SW 1271 (cell line): ENCODE data around the gene HERC3.

Source experiments
- DNase-seq, 2 experiments: peaks; one replicate each; lab custom pipeline; 2025; lab: John Stamatoyannopoulos, UW

HERC3 gene

GRCh38 chr4:88591787-88592599, at the start of gene HERC3:
Gene HERC3, plus strand, starts transcription at chr4:88592480. Its CDS starts 13,344 bp downstream, at chr4:88605824.
- peak; percentile 31 to 64 for DNase-seq

GRCh38 chr4:88549815-88550214, 42.5 kb upstream of the HERC3 start:
- DNase-seq, result no peak

- no peak for DNase-seq
Observed at GRCh38 chr4:88567591-88567990, 24.7 kb upstream of the HERC3 start.

GRCh38 chr4:88570001-88570400, 22.3 kb upstream of the HERC3 start:
- DNase-seq, result no peak

- DNase-seq, result no peak
Observed at GRCh38 chr4:88573276-88573980, 18.9 kb upstream of the HERC3 start.

- peak; percentile 11 to 35 for DNase-seq
Observed at GRCh38 chr4:88573995-88574394, 18.3 kb upstream of the HERC3 start.

- DNase-seq, result no peak
Observed at GRCh38 chr4:88575186-88575585, 17.1 kb upstream of the HERC3 start.

GRCh38 chr4:88582493-88582892, 9.8 kb upstream of the HERC3 start:
- DNase-seq, result no peak

- no peak for DNase-seq
Observed at GRCh38 chr4:88583631-88584470, 8.4 kb upstream of the HERC3 start.

GRCh38 chr4:88584471-88584900, 7.8 kb upstream of the HERC3 start:
- no peak for DNase-seq

- DNase-seq, result no peak
Observed at GRCh38 chr4:88585917-88586316, 6.4 kb upstream of the HERC3 start.

- no peak for DNase-seq
Observed at GRCh38 chr4:88587306-88587705, 5.0 kb upstream of the HERC3 start.

GRCh38 chr4:88592600-88593448, 544 bp downstream of the HERC3 start:
- peak in 1 of 2 experiments; percentile 30 for DNase-seq

- no peak for DNase-seq
Observed at GRCh38 chr4:88597970-88598660, 5.8 kb downstream of the HERC3 start.

GRCh38 chr4:88599298-88599697, 7.0 kb downstream of the HERC3 start:
- no peak for DNase-seq

GRCh38 chr4:88599714-88600113, 7.4 kb downstream of the HERC3 start:
- DNase-seq, result no peak

GRCh38 chr4:88600176-88600838, 8.0 kb downstream of the HERC3 start:
- no peak for DNase-seq

GRCh38 chr4:88604978-88605678, 12.8 kb downstream of the HERC3 start:
- no peak for DNase-seq

GRCh38 chr4:88605736-88606135, 13.5 kb downstream of the HERC3 start:
- no peak for DNase-seq

- DNase-seq, result no peak
Observed at GRCh38 chr4:88606832-88607231, 14.6 kb downstream of the HERC3 start.
